Activated CD8-positive, alpha-beta memory T cell treated with anti-CD3 and anti-CD28 coated beads for 1 hour (primary cell): Measurements from ENCODE around the gene DCAF4.

Experiments
- DNase-seq, 2 donors: peaks; one replicate each; pipeline ENCODE4 v3.0.0-alpha.2; 2020; ENCODE audit warnings: low read depth in 1 of 2; ENCODE audit errors: extremely low read depth in 1 of 2

Gene DCAF4

GRCh38 chr14:72926292-72927028 lies at the start of gene DCAF4:
Gene DCAF4 (plus strand): TSS chr14:72926464. CDS start chr14:72937979, 11,515 bp downstream.
- DNase-seq, result peak; percentile 78 to 85

GRCh38 chr14:72876710-72877063 lies 49.6 kb upstream of the DCAF4 start:
- DNase-seq, result no peak

GRCh38 chr14:72878746-72879145 lies 47.5 kb upstream of the DCAF4 start:
- no peak for DNase-seq

- no peak for DNase-seq
These were observed 46.8 kb upstream of the DCAF4 start for GRCh38 chr14:72879431-72879830.

GRCh38 chr14:72880164-72880563 lies 46.1 kb upstream of the DCAF4 start:
- DNase-seq, result no peak

- DNase-seq, result no peak
These were observed 45.4 kb upstream of the DCAF4 start for GRCh38 chr14:72880820-72881219.

- DNase-seq, result no peak
These were observed 44.7 kb upstream of the DCAF4 start for GRCh38 chr14:72881543-72881942.

GRCh38 chr14:72882047-72882446 lies 44.2 kb upstream of the DCAF4 start:
- DNase-seq, result no peak

- no peak for DNase-seq
These were observed 43.8 kb upstream of the DCAF4 start for GRCh38 chr14:72882463-72882862.

- DNase-seq, result no peak
These were observed 43.2 kb upstream of the DCAF4 start for GRCh38 chr14:72883109-72883508.

GRCh38 chr14:72883961-72884360 lies 42.3 kb upstream of the DCAF4 start:
- DNase-seq, result no peak

GRCh38 chr14:72884386-72884785 lies 41.9 kb upstream of the DCAF4 start:
- no peak for DNase-seq

GRCh38 chr14:72887514-72887913 lies 38.8 kb upstream of the DCAF4 start:
- no peak for DNase-seq

- DNase-seq, result no peak
These were observed 38.1 kb upstream of the DCAF4 start for GRCh38 chr14:72888192-72888591.

GRCh38 chr14:72888636-72889201 lies 37.5 kb upstream of the DCAF4 start:
- DNase-seq, result no peak

GRCh38 chr14:72889366-72889765 lies 36.9 kb upstream of the DCAF4 start:
- DNase-seq, result no peak

- DNase-seq, result no peak
These were observed 34.6 kb upstream of the DCAF4 start for GRCh38 chr14:72891666-72892102.

- no peak for DNase-seq
These were observed 34.0 kb upstream of the DCAF4 start for GRCh38 chr14:72892103-72892878.

GRCh38 chr14:72892879-72893635 lies 33.2 kb upstream of the DCAF4 start:
- no peak for DNase-seq

GRCh38 chr14:72893636-72894322 lies 32.5 kb upstream of the DCAF4 start, which contains the start of gene DPF3:
Gene DPF3 (minus strand): TSS chr14:72894101. CDS start chr14:72894088, 13 bp downstream.
- peak; percentile 77 to 90 for DNase-seq

- DNase-seq, result no peak
These were observed 32.0 kb upstream of the DCAF4 start for GRCh38 chr14:72894323-72894622.
